ENCODE results near the gene SCAMP2. TPM values are rescaled to one million over a fixed set of nuclear protein-coding genes. Genes with fewer than 3 reads are reported as not detected.

Gene SCAMP2
- total and polyA plus RNA-seq, 2 experiments from 2014 or later = 34.7 to 51.3 TPM

DNA sequence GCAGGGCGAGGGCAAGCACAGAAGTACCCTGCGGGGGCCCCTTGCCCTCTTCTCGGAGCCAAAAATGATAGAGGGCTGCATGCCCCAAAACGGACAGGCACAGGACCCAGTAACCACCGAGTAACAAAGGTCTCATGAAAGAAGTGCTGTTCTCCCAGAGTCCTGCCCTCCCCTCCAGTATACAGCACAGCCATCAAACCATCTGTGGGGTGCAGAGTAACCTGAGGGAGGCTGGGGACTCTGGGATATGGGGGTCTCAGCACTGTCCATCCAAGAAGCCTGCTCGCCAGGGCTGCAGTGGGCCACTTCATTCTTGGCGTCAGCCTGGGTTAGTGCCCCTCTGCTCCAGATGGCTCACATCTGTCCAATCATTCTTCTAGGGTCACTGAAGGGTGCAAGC, 36.3 kb downstream of the SCAMP2 start (continued):
- TF ChIP-seq ZNF462 (CRISPR knock-in tag; IDR thresholded peaks at IDR 0.05) = no peak
- no peak for TF ChIP-seq POLR2AphosphoS5 (IDR thresholded peaks at IDR 0.05; ENCODE audit: low read depth)
- no peak for TF ChIP-seq EZH2 (IDR thresholded peaks at IDR 0.05; ENCODE audit: low read depth, unreplicated experiment)
- TF ChIP-seq STAT1 (IDR thresholded peaks at IDR 0.05; ENCODE audit: unreplicated experiment) = no peak
- TF ChIP-seq ZNF331 (CRISPR knock-in tag; IDR thresholded peaks at IDR 0.05; ENCODE audit: low read depth) = no peak
- TF ChIP-seq CREB1 (CRISPR knock-in tag; IDR thresholded peaks at IDR 0.05; ENCODE audit: low read depth) = no peak

DNA sequence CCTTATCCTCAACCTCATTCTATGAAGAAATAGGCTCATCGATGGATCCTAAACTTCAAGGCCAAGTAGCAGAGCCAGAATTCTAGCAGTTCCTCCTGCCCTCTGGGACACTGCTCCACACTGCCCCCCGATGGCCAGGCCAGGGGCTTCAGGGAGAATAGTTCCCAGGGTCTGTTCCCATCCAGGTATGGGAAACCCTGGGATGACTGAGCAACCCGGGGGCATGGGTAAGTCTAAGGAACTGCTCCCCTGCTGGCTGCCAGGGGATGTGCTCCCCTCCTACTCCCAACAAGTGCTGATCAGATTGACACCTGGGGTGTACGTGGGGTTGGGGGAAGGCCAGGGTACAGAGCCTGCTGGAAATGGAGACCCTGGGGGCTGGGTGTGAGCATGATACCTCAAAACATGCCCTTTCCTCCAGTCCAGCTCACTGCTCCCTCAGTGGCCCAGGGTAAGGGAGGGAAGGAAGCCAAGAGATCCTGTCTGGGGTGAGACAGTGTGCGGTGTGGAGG, 37.8 kb downstream of the SCAMP2 start:
- Histone ChIP-seq H3K27me3 (ENCODE audit: insufficient read depth) (no peaks in the 10 kb centered on the region), H2AFZ (no peak overlapping the region), H3K79me2 (replicated peaks; ENCODE audit: insufficient read depth) (no peaks in the 10 kb centered on the region), H3K4me1 (ENCODE audit: insufficient read depth) (no peaks in the 10 kb centered on the region), H3K4me3 (no peak overlapping the region), H3K27ac (ENCODE audit: low read depth) (no peak overlapping the region), H3K36me3 (ENCODE audit: insufficient read depth) (no peaks in the 10 kb centered on the region; the same call in 1 of the 2 replicates), H3K9me2 (ENCODE audit: insufficient read depth) (no peaks in the 10 kb centered on the region), H3F3A (replicated peaks; ENCODE audit: low read depth) (peaks cover 4% of the 10 kb centered on the region; the same call in 1 of the 2 replicates), H4K20me1 (replicated peaks; ENCODE audit: insufficient read depth) (no peaks in the 10 kb centered on the region; the same call in 1 of the 2 replicates), H3K4me2 (no peak overlapping the region)
- peaks cover 7% of the 10 kb centered on the region for H3K36me3 Mint-ChIP-seq (ENCODE audit: low read depth)
- DNase-seq (ENCODE audit: low spot score) (peak; percentile 96), ATAC-seq (peak; percentile 94)
- no peak overlapping the region for H3K4me3 Mint-ChIP-seq
- no peaks in the 10 kb centered on the region; the same call in 2 of the 3 replicates for H3K9me3 Mint-ChIP-seq
- H3K27ac Mint-ChIP-seq = peak overlapping the region; percentile 95
- H3K27me3 Mint-ChIP-seq (ENCODE audit: insufficient read depth, low read depth, poor library complexity) = peaks cover 18% of the 10 kb centered on the region
- H3K4me1 Mint-ChIP-seq = peaks cover 21% of the 10 kb centered on the region
- TF ChIP-seq ZNF114 (CRISPR knock-in tag; IDR thresholded peaks at IDR 0.05) (no peak), ETS1 (IDR thresholded peaks at IDR 0.05) (no peak), REST (IDR thresholded peaks at IDR 0.05; ENCODE audit: unreplicated experiment) (no peak), CREB1 (CRISPR knock-in tag; IDR thresholded peaks at IDR 0.05; ENCODE audit: low read depth) (0 out of 2 replicates have a peak, but pooled peaks have one; percentile 14)

Data from GM23338 (cell line).